Fibroblast of lung (primary cell): ENCODE measurements around the gene CPN2. TPM values are rescaled to one million over a fixed set of nuclear protein-coding genes. Genes with fewer than 3 reads are reported as not detected.

Experiments
- DNase-seq, 2 donors: peaks; one replicate each; pipeline versions ENCODE4 v3.0.0 to v3.0.0-alpha.2; 2010; ENCODE audit warnings: low read depth in 2 of 2
- H2AFZ ChIP-seq: 2 replicates; pipeline ENCODE4 v1.5.1; 2012; ENCODE audit warnings: low read length, control low read depth, inconsistent platforms
- H3K27ac ChIP-seq: 2 replicates; pipeline ENCODE4 v1.5.1; 2011; ENCODE audit warnings: low read length, control low read depth; ENCODE audit not compliant: insufficient read depth
- H3K27me3 ChIP-seq: 2 replicates; pipeline ENCODE4 v1.5.1; 2011; ENCODE audit warnings: mild to moderate bottlenecking, low read length; ENCODE audit not compliant: control insufficient read depth, insufficient read depth
- H3K36me3 ChIP-seq: 2 replicates; pipeline ENCODE4 v1.5.1; 2011; ENCODE audit warnings: low read length; ENCODE audit not compliant: control insufficient read depth, insufficient read depth
- H3K4me1 ChIP-seq: 2 replicates; pipeline ENCODE4 v1.5.1; 2011; ENCODE audit warnings: low read length; ENCODE audit not compliant: control insufficient read depth, insufficient read depth; ENCODE audit errors: extremely low read depth
- H3K4me2 ChIP-seq: 2 replicates; pipeline ENCODE4 v1.5.1; 2011; ENCODE audit warnings: low read length, control low read depth; ENCODE audit not compliant: insufficient read depth; ENCODE audit errors: extremely low read depth
- H3K4me3 ChIP-seq, 4 experiments: fragments of 200-600 bp in 1 of 4; sonication (generic) in 1 of 4; replicated peaks in 1 of 4; 2 replicates each; pipeline ENCODE4 v1.5.1; 2011 to 2016; ENCODE audit warnings: low read length in 4 of 4, low read depth in 3 of 4, mild to moderate bottlenecking in 3 of 4, control low read depth in 2 of 4, inconsistent platforms in 1 of 4, mixed read lengths in 1 of 4; ENCODE audit not compliant: insufficient read depth in 1 of 4; ENCODE audit errors: control extremely low read depth in 1 of 4
- H3K79me2 ChIP-seq: 2 replicates; pipeline ENCODE4 v1.5.1; 2012; ENCODE audit warnings: mild to moderate bottlenecking, low read length, inconsistent platforms; ENCODE audit not compliant: control insufficient read depth, insufficient read depth
- H3K9ac ChIP-seq: 2 replicates; pipeline ENCODE4 v1.5.1; 2011; ENCODE audit warnings: mild to moderate bottlenecking, low read length, control low read depth; ENCODE audit not compliant: insufficient read depth
- H3K9me3 ChIP-seq: 2 replicates; pipeline ENCODE4 v1.5.1; 2012; ENCODE audit warnings: low read depth, low read length; ENCODE audit not compliant: control insufficient read depth, insufficient read depth
- H4K20me1 ChIP-seq: 2 replicates; pipeline ENCODE4 v1.5.1; 2011; ENCODE audit warnings: low read length; ENCODE audit not compliant: control insufficient read depth, insufficient read depth; ENCODE audit errors: extremely low read depth
- EZH2 ChIP-seq: IDR thresholded peaks from 2 replicates; pipeline ENCODE4 v1.5.1; 2012; ENCODE audit warnings: low read length, control low read depth, mild to moderate bottlenecking; ENCODE audit errors: missing control alignments
- polyA plus RNA-seq, 2 donors: library from polyadenylated mRNA; depleted of rRNA in 1 of 2; stranded (reverse) in 1 of 2; unstranded in 1 of 2; fragments of >200 nt; gene quantifications; 2 replicates each; pipeline ENCODE4 v1.2.1, GENCODE V29; 2011 to 2012; ENCODE audit warnings: missing spikeins in 1 of 2
- total RNA-seq: library from RNA; depleted of rRNA; stranded (reverse); fragments of >200 nt; gene quantifications from 2 replicates; pipeline ENCODE4 v1.2.1, GENCODE V29; 2014
- TF ChIP-seq, protein P1 (sequence below), 2 donors: IDR thresholded peaks in 1 of 2; conservative IDR thresholded peaks in 1 of 2; 1 replicate in 1 of 2; 2 replicates in 1 of 2; pipeline ENCODE4 v1.5.1; 2011 to 2012; ENCODE audit warnings: low read length in 2 of 2, control low read depth in 1 of 2, inconsistent platforms in 1 of 2, low read depth in 1 of 2, mild to moderate bottlenecking in 1 of 2

Gene CPN2
- total and polyA plus RNA-seq, 2 donors (not counting 1 experiment from before 2014, with no cell fraction given): not detected

DNA sequence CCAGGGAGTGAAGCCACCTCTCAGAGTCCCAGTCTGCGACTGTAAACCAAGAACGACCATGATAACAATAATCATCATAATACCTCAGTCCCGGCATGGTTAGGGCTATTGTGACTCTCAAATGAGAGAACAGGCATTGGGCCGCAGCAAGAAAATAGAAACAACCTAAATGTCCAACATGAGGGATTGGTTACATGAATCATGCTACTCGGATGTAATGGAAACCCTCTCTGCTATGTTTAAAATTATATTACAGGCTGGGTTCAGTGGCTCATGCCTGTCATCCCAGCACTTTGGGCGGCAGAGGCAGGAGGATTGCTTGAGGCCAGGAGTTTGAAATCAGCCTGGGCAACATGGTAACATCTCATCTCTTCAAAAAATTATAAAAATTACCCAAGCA lies 2.8 kb downstream of the CPN2 start:
- no peak for DNase-seq

DNA sequence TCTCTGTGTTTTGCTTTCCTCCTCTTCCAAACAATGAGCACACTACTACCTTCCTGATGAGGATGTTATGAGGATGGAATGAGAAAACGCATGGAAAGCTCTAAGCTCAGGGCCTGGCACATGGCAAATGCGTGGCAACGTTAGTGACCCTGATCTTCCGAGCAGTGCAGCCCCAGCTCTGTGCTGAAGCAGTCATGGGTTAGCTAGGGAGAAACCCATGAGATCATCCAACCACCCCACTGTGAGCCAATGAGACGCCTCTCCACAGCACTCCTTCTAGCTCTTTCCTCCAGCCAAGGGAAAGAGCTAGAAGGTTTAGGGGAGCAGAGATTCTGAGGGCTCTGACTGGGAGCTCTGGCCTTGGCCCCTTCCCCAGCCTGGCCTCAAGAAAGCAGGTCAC lies 4.5 kb downstream of the CPN2 start:
- Histone ChIP-seq H2AFZ (no peak overlapping the region), H3K4me1 (peaks cover 2% of the 10 kb centered on the region), H3K36me3 (no peaks in the 10 kb centered on the region), H3K4me2 (no peak overlapping the region), H4K20me1 (no peaks in the 10 kb centered on the region), H3K9me3 (no peaks in the 10 kb centered on the region), H3K27ac (no peak overlapping the region), H3K4me3 (no peak overlapping the region), H3K27me3 (no peaks in the 10 kb centered on the region), H3K79me2 (no peaks in the 10 kb centered on the region), H3K9ac (no peak overlapping the region)
- TF ChIP-seq, protein P1, sequence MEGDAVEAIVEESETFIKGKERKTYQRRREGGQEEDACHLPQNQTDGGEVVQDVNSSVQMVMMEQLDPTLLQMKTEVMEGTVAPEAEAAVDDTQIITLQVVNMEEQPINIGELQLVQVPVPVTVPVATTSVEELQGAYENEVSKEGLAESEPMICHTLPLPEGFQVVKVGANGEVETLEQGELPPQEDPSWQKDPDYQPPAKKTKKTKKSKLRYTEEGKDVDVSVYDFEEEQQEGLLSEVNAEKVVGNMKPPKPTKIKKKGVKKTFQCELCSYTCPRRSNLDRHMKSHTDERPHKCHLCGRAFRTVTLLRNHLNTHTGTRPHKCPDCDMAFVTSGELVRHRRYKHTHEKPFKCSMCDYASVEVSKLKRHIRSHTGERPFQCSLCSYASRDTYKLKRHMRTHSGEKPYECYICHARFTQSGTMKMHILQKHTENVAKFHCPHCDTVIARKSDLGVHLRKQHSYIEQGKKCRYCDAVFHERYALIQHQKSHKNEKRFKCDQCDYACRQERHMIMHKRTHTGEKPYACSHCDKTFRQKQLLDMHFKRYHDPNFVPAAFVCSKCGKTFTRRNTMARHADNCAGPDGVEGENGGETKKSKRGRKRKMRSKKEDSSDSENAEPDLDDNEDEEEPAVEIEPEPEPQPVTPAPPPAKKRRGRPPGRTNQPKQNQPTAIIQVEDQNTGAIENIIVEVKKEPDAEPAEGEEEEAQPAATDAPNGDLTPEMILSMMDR (conservative IDR thresholded peaks at IDR 0.05 in 1 of 2, IDR thresholded peaks at IDR 0.05 in 1 of 2; ENCODE audit: low read depth in 1 of 2, low read length in 2 of 2): no peak
- TF ChIP-seq EZH2: no peak
- DNase-seq: no peak

More for the DNA sequence above, 2.8 kb downstream of the CPN2 start:
- Histone ChIP-seq H3K9me3 (no peaks in the 10 kb centered on the region), H3K4me2 (no peak overlapping the region), H2AFZ (no peak overlapping the region), H3K27me3 (no peaks in the 10 kb centered on the region), H3K36me3 (no peaks in the 10 kb centered on the region), H3K79me2 (no peaks in the 10 kb centered on the region), H4K20me1 (no peaks in the 10 kb centered on the region), H3K4me3 (no peak overlapping the region), H3K27ac (no peak overlapping the region), H3K9ac (no peak overlapping the region), H3K4me1 (peaks cover 1% of the 10 kb centered on the region)
- TF ChIP-seq, protein P1 (conservative IDR thresholded peaks at IDR 0.05 in 1 of 2, IDR thresholded peaks at IDR 0.05 in 1 of 2; ENCODE audit: low read depth in 1 of 2, low read length in 2 of 2): no peak
- TF ChIP-seq EZH2: no peak

DNA sequence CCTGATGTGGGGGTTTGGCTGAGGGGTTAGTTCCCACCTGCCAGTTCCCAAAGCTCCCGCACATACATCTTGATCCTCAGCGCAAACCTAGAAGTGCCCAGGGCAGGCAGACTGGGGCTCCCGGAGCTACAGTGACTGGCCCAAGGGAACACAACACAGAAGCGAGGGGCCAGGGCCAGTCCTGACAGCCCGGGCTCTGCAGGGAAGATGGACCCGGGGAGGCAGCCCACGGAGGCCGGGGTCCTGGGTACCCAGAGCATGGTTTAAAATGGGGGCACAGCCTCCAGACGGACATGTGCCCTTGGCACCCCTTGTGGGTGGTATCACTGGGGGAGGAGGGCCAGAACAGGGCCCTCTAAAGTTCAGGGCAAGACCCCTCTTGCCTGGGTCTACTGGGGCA lies 5.1 kb downstream of the CPN2 start:
- Histone ChIP-seq H3K9me3 (no peaks in the 10 kb centered on the region), H3K4me2 (no peak overlapping the region), H3K36me3 (no peaks in the 10 kb centered on the region), H3K27ac (no peak overlapping the region), H2AFZ (no peak overlapping the region), H3K79me2 (no peaks in the 10 kb centered on the region), H3K4me1 (peaks cover 2% of the 10 kb centered on the region), H3K9ac (no peak overlapping the region), H3K27me3 (no peaks in the 10 kb centered on the region), H3K4me3 (no peak overlapping the region), H4K20me1 (no peaks in the 10 kb centered on the region)
- no peak for DNase-seq
- TF ChIP-seq, protein P1 (conservative IDR thresholded peaks at IDR 0.05 in 1 of 2, IDR thresholded peaks at IDR 0.05 in 1 of 2; ENCODE audit: low read depth in 1 of 2, low read length in 2 of 2): no peak
- TF ChIP-seq EZH2: no peak
